Tibial nerve (tissue), 4 donors: ENCODE results near the gene NELL2. TPM values are rescaled to one million over a fixed set of nuclear protein-coding genes. Genes with fewer than 3 reads are reported as not detected.

Experiments
- DNase-seq, 2 donors: peaks; one replicate each; pipeline ENCODE4 v3.0.0-alpha.2; 2019; ENCODE audit warnings: low spot score in 2 of 2
- H3K27ac ChIP-seq, 4 donors: fragments of 200-600 bp; sonication (generic) in 3 of 4; one replicate each; pipeline ENCODE4 v1.5.1; 2017 to 2019; ENCODE audit warnings: mild to moderate bottlenecking in 1 of 4
- H3K27me3 ChIP-seq, 2 donors: fragments of 200-600 bp; sonication (generic) in 1 of 2; one replicate each; pipeline versions ENCODE4 v1.5.1 to v1.6.0; 2017 to 2019
- H3K36me3 ChIP-seq, 3 donors: fragments of 200-600 bp; sonication (generic); one replicate each; pipeline ENCODE4 v1.5.1; 2018 to 2019
- H3K4me1 ChIP-seq, 4 donors: fragments of 200-600 bp; sonication (generic) in 3 of 4; one replicate each; pipeline ENCODE4 v1.5.1; 2017 to 2019
- H3K4me3 ChIP-seq, 4 donors: fragments of 200-600 bp; sonication (generic) in 3 of 4; one replicate each; pipeline ENCODE4 v1.5.1; 2017 to 2019; ENCODE audit warnings: mild to moderate bottlenecking in 1 of 4, moderate library complexity in 1 of 4
- H3K9me3 ChIP-seq, 4 donors: fragments of 200-600 bp; sonication (generic) in 3 of 4; one replicate each; pipeline ENCODE4 v1.5.1; 2017 to 2019
- EP300 ChIP-seq, 2 donors: sonication (generic); formaldehyde crosslinking; IDR thresholded peaks; one replicate each; pipeline ENCODE4 v1.6.1; 2017; ENCODE audit warnings: antibody characterized with exemption in 2 of 2, mild to moderate bottlenecking in 1 of 2
- POLR2A ChIP-seq, 2 donors: fragments of 450-650 bp; IDR thresholded peaks; one replicate each; pipeline ENCODE4 v1.6.1; 2017; ENCODE audit warnings: antibody characterized with exemption in 2 of 2, mild to moderate bottlenecking in 2 of 2, moderate library complexity in 2 of 2
- WGBS, 2 donors: methylation state at CpG; one replicate each; pipeline ENCODE4 v1.1.5; 2018; 5-methylcytosine and 5-hydroxymethylcytosine counted together
- total RNA-seq, 4 donors: library from RNA; depleted of rRNA; stranded (reverse); fragments of >200 nt; gene quantifications; one replicate each; pipeline ENCODE4 v1.1.0, GENCODE V29; 2016
- TF ChIP-seq, protein P1 (sequence below), 5 experiments: fragments of 200-600 bp in 3 of 5; fragments of 450-650 bp in 2 of 5; sonication (generic) in 3 of 5; IDR thresholded peaks; one replicate each; pipeline ENCODE4 v1.5.1; 2016 to 2019; ENCODE audit warnings: antibody characterized with exemption in 5 of 5, mild to moderate bottlenecking in 3 of 5, moderate library complexity in 2 of 5

The NELL2 gene
- total RNA-seq, 4 donors from 2014 or later = 0.22 to 0.90 (median 0.63) TPM; not detected in 1

DNA sequence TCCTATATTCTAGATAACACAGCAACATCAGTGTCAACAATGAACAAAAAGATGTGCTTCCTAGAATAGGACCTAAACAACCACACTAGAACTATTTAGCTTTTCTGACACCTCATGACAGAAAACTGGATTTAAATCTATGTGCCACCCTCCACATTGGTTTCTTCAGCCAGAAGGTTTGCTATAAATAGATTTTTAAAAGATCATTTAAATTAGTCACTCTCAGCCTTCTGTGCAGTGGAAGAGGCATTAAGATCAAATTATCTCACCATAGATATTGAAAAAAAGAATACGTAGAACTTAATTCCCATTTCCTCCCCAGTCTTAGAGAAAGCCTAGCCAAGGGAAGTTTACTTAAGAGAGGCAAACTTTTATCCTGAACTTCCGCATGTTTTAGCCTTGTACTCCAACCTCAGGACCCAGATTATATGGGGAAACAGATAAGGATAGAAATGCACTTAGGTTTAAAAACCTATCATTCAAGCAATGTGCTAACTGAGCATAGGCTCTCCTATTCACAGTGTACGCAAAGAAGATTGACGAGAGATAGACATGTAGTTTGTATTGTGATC, 59.6 kb downstream of the NELL2 start:
- TF ChIP-seq, protein P1, sequence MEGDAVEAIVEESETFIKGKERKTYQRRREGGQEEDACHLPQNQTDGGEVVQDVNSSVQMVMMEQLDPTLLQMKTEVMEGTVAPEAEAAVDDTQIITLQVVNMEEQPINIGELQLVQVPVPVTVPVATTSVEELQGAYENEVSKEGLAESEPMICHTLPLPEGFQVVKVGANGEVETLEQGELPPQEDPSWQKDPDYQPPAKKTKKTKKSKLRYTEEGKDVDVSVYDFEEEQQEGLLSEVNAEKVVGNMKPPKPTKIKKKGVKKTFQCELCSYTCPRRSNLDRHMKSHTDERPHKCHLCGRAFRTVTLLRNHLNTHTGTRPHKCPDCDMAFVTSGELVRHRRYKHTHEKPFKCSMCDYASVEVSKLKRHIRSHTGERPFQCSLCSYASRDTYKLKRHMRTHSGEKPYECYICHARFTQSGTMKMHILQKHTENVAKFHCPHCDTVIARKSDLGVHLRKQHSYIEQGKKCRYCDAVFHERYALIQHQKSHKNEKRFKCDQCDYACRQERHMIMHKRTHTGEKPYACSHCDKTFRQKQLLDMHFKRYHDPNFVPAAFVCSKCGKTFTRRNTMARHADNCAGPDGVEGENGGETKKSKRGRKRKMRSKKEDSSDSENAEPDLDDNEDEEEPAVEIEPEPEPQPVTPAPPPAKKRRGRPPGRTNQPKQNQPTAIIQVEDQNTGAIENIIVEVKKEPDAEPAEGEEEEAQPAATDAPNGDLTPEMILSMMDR (IDR thresholded peaks at IDR 0.05) = no peak
- no peak for TF ChIP-seq EP300 (IDR thresholded peaks at IDR 0.05)
- TF ChIP-seq POLR2A (IDR thresholded peaks at IDR 0.05) = no peak
- no peak for DNase-seq
- H3K9me3 ChIP-seq = no peaks in the 10 kb centered on the region
- no peak overlapping the region for H3K4me3 ChIP-seq
- H3K27ac ChIP-seq = no peak overlapping the region
- no peaks in the 10 kb centered on the region for H3K4me1 ChIP-seq
- no peaks in the 10 kb centered on the region for H3K27me3 ChIP-seq
- WGBS, 2 donors = 66 to 67% methylated on average over 4 of the region's 4 CpGs
- no peaks in the 10 kb centered on the region for H3K36me3 ChIP-seq

DNA sequence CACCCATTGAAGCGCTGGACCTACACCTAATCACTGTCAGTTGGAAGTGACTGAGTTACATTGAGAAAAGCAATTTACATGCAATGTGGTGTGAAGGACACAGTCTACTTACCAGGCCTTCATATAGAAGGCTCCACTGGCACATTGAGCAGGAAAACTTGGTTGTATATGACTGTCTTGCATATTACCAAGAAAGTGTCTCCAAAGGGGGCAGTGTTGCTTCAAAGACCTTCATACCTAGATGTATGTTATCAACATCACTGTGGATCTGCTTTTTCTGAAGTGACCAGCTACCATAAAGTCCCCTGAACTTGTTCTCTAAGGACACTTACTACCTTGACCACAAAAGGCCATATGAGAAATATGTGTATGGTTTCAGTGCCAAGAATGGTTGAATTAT, 64.1 kb downstream of the NELL2 start:
- Histone ChIP-seq H3K9me3 (no peaks in the 10 kb centered on the region), H3K27me3 (no peaks in the 10 kb centered on the region), H3K4me1 (no peaks in the 10 kb centered on the region), H3K4me3 (no peak overlapping the region), H3K36me3 (no peaks in the 10 kb centered on the region), H3K27ac (no peak overlapping the region)
- no peak for DNase-seq
- TF ChIP-seq EP300 (IDR thresholded peaks at IDR 0.05) (no peak), POLR2A (IDR thresholded peaks at IDR 0.05) (no peak)
- TF ChIP-seq, protein P1 (IDR thresholded peaks at IDR 0.05) = no peak
- 90 to 94% methylated on average over 1 of the region's 1 CpG for WGBS, 2 donors

DNA sequence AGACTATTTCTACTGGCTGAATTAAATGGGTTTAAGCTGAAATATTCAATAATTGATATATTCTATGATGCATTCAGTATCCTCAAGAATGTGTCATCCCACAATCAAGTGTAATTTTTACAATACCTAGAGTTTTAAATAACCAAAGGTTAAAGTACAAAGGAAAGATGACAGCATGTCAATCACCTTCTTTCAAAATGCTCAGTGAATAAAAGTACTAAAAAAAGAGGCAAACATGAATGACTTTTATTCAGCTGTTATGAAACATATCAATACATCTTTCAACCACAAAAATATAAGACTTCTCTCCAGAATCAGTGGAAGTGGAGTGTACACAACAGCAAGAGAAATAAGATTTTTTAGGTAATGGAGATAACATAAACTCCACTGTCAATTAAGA, 72.0 kb downstream of the NELL2 start:
- Histone ChIP-seq H3K27me3 (no peaks in the 10 kb centered on the region), H3K9me3 (no peaks in the 10 kb centered on the region), H3K27ac (no peak overlapping the region), H3K4me3 (no peak overlapping the region), H3K4me1 (no peaks in the 10 kb centered on the region), H3K36me3 (no peaks in the 10 kb centered on the region)
- TF ChIP-seq, protein P1 (IDR thresholded peaks at IDR 0.05) = no peak
- TF ChIP-seq POLR2A (IDR thresholded peaks at IDR 0.05) (no peak), EP300 (IDR thresholded peaks at IDR 0.05) (no peak)
- no peak for DNase-seq

DNA sequence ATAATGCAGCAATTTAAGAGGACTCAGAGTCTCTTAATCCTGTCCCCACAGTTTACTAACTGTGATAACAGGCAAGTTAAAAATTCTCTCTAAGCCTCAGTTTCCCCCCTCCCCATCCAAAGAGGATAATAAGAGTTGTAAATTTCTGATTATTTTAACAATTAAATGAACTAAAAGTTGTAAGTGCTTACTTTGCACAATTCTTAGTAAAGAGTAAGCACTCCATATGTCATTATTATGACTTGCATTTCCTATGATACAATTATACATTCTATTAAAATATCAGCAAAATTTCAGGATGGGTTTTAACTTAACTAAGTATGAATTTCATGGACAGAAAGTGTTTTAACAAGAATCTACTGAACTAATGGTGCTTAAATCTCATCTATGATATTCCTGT, 80.1 kb downstream of the NELL2 start:
- no peaks in the 10 kb centered on the region for H3K27me3 ChIP-seq
- TF ChIP-seq POLR2A (IDR thresholded peaks at IDR 0.05) = no peak
- H3K27ac ChIP-seq = no peak overlapping the region

DNA sequence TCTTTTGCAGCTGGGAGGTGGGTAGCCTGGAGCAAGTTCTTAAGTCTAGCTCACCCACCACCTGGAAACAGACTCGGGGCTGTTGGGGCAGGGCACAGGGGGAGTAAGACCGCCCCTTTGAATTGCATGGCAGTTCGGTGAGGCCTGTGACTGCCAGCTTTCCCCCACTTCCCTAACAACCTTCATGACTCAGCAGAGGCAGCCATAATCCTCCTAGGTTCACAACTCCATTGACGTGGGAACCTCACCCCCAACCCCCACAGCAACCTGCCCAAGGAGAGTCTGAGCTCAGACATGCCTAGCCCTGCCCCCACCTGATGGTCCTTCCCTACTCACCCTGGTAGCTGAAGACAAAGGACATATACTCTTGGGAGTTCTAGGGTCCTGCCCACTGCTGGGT, 87.4 kb downstream of the NELL2 start:
- no peak overlapping the region for H3K27ac ChIP-seq
- H3K27me3 ChIP-seq = no peaks in the 10 kb centered on the region
- no peak for DNase-seq
- H3K9me3 ChIP-seq = peaks cover 0 to 6% (median 0%) of the 10 kb centered on the region in 4 donors
- no peak overlapping the region for H3K4me3 ChIP-seq
- H3K4me1 ChIP-seq = no peaks in the 10 kb centered on the region
- H3K36me3 ChIP-seq = no peaks in the 10 kb centered on the region
- WGBS, 2 donors = 70 to 80% methylated on average over 4 of the region's 4 CpGs
- TF ChIP-seq, protein P1 (IDR thresholded peaks at IDR 0.05) = no peak
- TF ChIP-seq POLR2A (IDR thresholded peaks at IDR 0.05) = no peak
- no peak for TF ChIP-seq EP300 (IDR thresholded peaks at IDR 0.05)

More for the DNA sequence above, 80.1 kb downstream of the NELL2 start:
- Histone ChIP-seq H3K4me3 (no peak overlapping the region), H3K9me3 (peaks cover 0 to 6% (median 0%) of the 10 kb centered on the region in 4 donors), H3K4me1 (no peaks in the 10 kb centered on the region), H3K36me3 (no peaks in the 10 kb centered on the region)
- no peak for DNase-seq
